Measurements from ENCODE around the gene ATP6V1G3.

DNA sequence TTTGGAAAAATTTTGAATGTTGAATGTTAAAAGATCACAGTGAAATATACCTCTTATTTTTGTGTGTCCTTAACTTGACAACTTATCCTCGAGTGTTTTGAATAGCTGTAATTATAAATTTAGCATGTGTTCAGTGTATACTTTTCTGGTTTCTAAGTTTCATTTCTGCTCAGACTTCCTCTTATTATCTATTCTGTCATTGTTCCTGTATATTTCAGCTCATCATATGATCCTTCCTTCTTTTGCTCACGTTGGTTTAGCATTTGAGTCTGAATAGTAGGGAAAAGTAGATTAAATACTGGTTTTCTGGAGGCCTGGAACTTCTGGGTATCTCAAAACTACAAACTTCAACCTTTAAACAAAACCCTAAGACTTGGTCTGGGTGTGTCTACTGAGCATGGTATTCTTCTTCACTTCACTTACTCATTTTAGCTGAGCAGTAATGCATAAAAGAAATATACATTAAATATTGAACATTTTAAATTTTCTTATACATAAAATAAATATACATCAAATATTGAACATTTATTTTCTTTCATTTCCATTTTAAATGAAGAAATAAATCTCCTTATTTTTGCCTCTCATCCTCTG, 3.3 kb upstream of the ATP6V1G3 start:
- TF ChIP-seq, protein P1, sequence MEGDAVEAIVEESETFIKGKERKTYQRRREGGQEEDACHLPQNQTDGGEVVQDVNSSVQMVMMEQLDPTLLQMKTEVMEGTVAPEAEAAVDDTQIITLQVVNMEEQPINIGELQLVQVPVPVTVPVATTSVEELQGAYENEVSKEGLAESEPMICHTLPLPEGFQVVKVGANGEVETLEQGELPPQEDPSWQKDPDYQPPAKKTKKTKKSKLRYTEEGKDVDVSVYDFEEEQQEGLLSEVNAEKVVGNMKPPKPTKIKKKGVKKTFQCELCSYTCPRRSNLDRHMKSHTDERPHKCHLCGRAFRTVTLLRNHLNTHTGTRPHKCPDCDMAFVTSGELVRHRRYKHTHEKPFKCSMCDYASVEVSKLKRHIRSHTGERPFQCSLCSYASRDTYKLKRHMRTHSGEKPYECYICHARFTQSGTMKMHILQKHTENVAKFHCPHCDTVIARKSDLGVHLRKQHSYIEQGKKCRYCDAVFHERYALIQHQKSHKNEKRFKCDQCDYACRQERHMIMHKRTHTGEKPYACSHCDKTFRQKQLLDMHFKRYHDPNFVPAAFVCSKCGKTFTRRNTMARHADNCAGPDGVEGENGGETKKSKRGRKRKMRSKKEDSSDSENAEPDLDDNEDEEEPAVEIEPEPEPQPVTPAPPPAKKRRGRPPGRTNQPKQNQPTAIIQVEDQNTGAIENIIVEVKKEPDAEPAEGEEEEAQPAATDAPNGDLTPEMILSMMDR (IDR thresholded peaks at IDR 0.05), result no peak
- no peak for TF ChIP-seq EP300 (IDR thresholded peaks at IDR 0.05)
